CD14-positive monocyte (primary cell): ENCODE measurements around the gene ANKRD60. TPM values are rescaled to one million over a fixed set of nuclear protein-coding genes. Genes with fewer than 3 reads are reported as not detected.

ENCODE experiments used
- DNase-seq, 3 donors: peaks; one replicate each; pipeline ENCODE4 v3.0.0-alpha.2; 2011 to 2022
- H2AFZ ChIP-seq: 2 replicates; pipeline ENCODE4 v1.6.0; 2012; ENCODE audit warnings: mild to moderate bottlenecking, low read depth, low read length, inconsistent platforms; ENCODE audit not compliant: insufficient read depth, poor library complexity, severe bottlenecking
- H3K27ac ChIP-seq, 2 donors: 1 replicate in 1 of 2; 2 replicates in 1 of 2; pipeline ENCODE4 v1.5.1; 2012 to 2013; ENCODE audit warnings: low read length in 2 of 2, control low read depth in 1 of 2, inconsistent platforms in 1 of 2, low read depth in 1 of 2, mild to moderate bottlenecking in 1 of 2
- H3K27me3 ChIP-seq, 2 donors: one replicate each; pipeline versions ENCODE4 v1.6.0 to v1.6.1; 2011 to 2013; ENCODE audit warnings: low read length in 2 of 2; ENCODE audit not compliant: control insufficient read depth in 2 of 2, insufficient read depth in 2 of 2
- H3K36me3 ChIP-seq, 2 donors: replicated peaks in 1 of 2; 1 replicate in 1 of 2; 2 replicates in 1 of 2; pipeline versions ENCODE4 v1.5.1 to v1.6.1; 2012 to 2013; ENCODE audit warnings: low read length in 2 of 2, control low read depth in 1 of 2, inconsistent platforms in 1 of 2, mild to moderate bottlenecking in 1 of 2; ENCODE audit not compliant: insufficient read depth in 2 of 2, control insufficient read depth in 1 of 2
- H3K4me1 ChIP-seq, 2 donors: 1 replicate in 1 of 2; 2 replicates in 1 of 2; pipeline versions ENCODE4 v1.5.1 to v1.6.1; 2012 to 2013; ENCODE audit warnings: low read length in 2 of 2, control low read depth in 1 of 2, inconsistent platforms in 1 of 2, mild to moderate bottlenecking in 1 of 2, moderate library complexity in 1 of 2; ENCODE audit not compliant: insufficient read depth in 2 of 2, control insufficient read depth in 1 of 2
- H3K4me2 ChIP-seq: replicated peaks from 2 replicates; pipeline ENCODE3; 2012; ENCODE audit warnings: low read length, moderate library complexity, mild to moderate bottlenecking; ENCODE audit not compliant: poor library complexity, severe bottlenecking; ENCODE audit errors: extremely low read depth
- H3K4me3 ChIP-seq, 3 experiments: fragments of 200-600 bp in 1 of 3; sonication (generic) in 1 of 3; replicated peaks in 1 of 3; 1 replicate in 2 of 3; 2 replicates in 1 of 3; pipeline ENCODE4 v1.5.1; 2011 to 2013; ENCODE audit warnings: low read length in 3 of 3, mild to moderate bottlenecking in 3 of 3, control low read depth in 2 of 3, low read depth in 2 of 3, inconsistent platforms in 1 of 3, moderate library complexity in 1 of 3
- H3K79me2 ChIP-seq: 2 replicates; pipeline ENCODE4 v1.6.0; 2012; ENCODE audit warnings: mild to moderate bottlenecking, control low read depth, inconsistent platforms, low read length, moderate library complexity; ENCODE audit not compliant: insufficient read depth
- H3K9ac ChIP-seq: 2 replicates; pipeline ENCODE4 v1.6.0; 2017; ENCODE audit warnings: low read length, mild to moderate bottlenecking; ENCODE audit not compliant: insufficient read depth, poor library complexity, severe bottlenecking
- H3K9me3 ChIP-seq, 2 donors: replicated peaks in 1 of 2; 1 replicate in 1 of 2; 2 replicates in 1 of 2; pipeline versions ENCODE4 v1.5.1 to v1.6.1; 2012 to 2013; ENCODE audit warnings: low read length in 2 of 2, control low read depth in 1 of 2; ENCODE audit not compliant: control insufficient read depth in 1 of 2, insufficient read depth in 1 of 2
- H4K20me1 ChIP-seq: 2 replicates; pipeline ENCODE4 v1.6.0; 2012; ENCODE audit warnings: mild to moderate bottlenecking, low read length, control low read depth, moderate library complexity; ENCODE audit not compliant: insufficient read depth
- H3K27ac Mint-ChIP-seq, 7 donors: one replicate each; pipeline ENCODE4 v1.8.0; 2020; ENCODE audit warnings: mild to moderate bottlenecking in 7 of 7, mixed read lengths in 7 of 7, moderate library complexity in 6 of 7, inconsistent platforms in 2 of 7
- H3K27me3 Mint-ChIP-seq, 3 donors: one replicate each; pipeline ENCODE4 v1.8.0; 2021 to 2022; ENCODE audit warnings: low read depth in 3 of 3, mild to moderate bottlenecking in 3 of 3, mixed read lengths in 3 of 3, moderate library complexity in 3 of 3, inconsistent platforms in 1 of 3
- H3K36me3 Mint-ChIP-seq, 2 donors: one replicate each; pipeline ENCODE4 v1.8.0; 2020; ENCODE audit warnings: mixed read lengths in 2 of 2, inconsistent platforms in 1 of 2, mild to moderate bottlenecking in 1 of 2
- H3K4me1 Mint-ChIP-seq: one replicate; pipeline ENCODE4 v1.8.0; 2020; ENCODE audit warnings: mild to moderate bottlenecking, mixed read lengths
- H3K4me3 Mint-ChIP-seq, 2 donors: one replicate each; pipeline ENCODE4 v1.8.0; 2020; ENCODE audit warnings: mild to moderate bottlenecking in 2 of 2, mixed read lengths in 2 of 2, moderate library complexity in 1 of 2
- H3K9me3 Mint-ChIP-seq, 7 donors: one replicate each; pipeline ENCODE4 v1.8.0; 2020 to 2022; ENCODE audit warnings: mixed read lengths in 7 of 7, mild to moderate bottlenecking in 6 of 7, moderate library complexity in 6 of 7, inconsistent platforms in 2 of 7
- WGBS: methylation state at CpG from one replicate; pipeline ENCODE4 v1.1.5; 2013; ENCODE audit warnings: missing lambda C conversion rate; ENCODE audit not compliant: insufficient coverage; 5-methylcytosine and 5-hydroxymethylcytosine counted together
- intact Hi-C, 2 donors: fragments of 100-400 bp; cut with micrococcal nuclease; formaldehyde crosslinking; loops; one replicate each; pipeline versions ENCODE4 v1.15.0 to v1.15.1; 2023
- polyA plus RNA-seq, 3 donors: library from polyadenylated mRNA; depleted of rRNA in 1 of 3; unstranded in 2 of 3; stranded (reverse) in 1 of 3; fragments of 300-500 nt in 2 of 3; fragments of >200 nt in 1 of 3; fragmentation: Illumina TruSeq in 2 of 3; gene quantifications; 1 replicate in 2 of 3; 2 replicates in 1 of 3; pipeline ENCODE4 v1.2.3, GENCODE V29; 2012 to 2021
- TF ChIP-seq, protein P1 (sequence below): fragments of 200-600 bp; IDR thresholded peaks from one replicate; pipeline ENCODE4 v1.8.0; 2022; ENCODE audit warnings: antibody characterized with exemption, mild to moderate bottlenecking

The ANKRD60 gene
- polyA plus RNA-seq, 3 donors: not detected

DNA sequence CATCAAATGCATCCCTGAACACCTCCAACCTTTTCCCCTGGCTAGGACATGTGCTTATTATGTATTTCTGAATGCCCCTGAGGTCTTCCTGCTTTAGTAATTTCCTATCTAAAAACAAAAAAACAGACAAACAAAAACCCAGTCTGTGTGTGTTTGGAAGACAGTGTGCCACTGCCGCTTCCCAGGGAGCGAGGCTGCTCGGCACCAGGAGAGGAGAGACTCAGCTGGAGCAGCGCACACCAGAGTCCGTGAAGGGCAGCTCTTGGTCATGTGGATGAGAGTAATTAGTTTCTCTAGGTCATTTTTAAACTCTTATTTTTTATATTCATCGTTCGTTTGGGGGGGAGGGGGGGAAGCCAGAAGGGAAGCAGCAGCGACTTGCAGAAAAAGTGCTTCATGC, 10.0 kb upstream of the ANKRD60 start:
- no peak overlapping the region for H3K4me3 Mint-ChIP-seq
- H3K4me1 Mint-ChIP-seq: peaks cover 7% of the 10 kb centered on the region
- WGBS: no CpG with 5 or more reads among the region's 8 CpGs
- peaks cover 19 to 74% of the 10 kb centered on the region in 2 donors for H3K36me3 ChIP-seq
- peaks cover 0 to 10% (median 8%) of the 10 kb centered on the region in 3 donors for H3K27me3 Mint-ChIP-seq
- H3K9me3 Mint-ChIP-seq: no peaks in the 10 kb centered on the region
- H3K27ac ChIP-seq: no peak overlapping the region
- no peak overlapping the region for H3K27ac Mint-ChIP-seq
- H3K79me2 ChIP-seq: no peaks in the 10 kb centered on the region
- no peaks in the 10 kb centered on the region for H3K9me3 ChIP-seq
- H2AFZ ChIP-seq: no peak overlapping the region
- no peak for DNase-seq
- H3K27me3 ChIP-seq: peaks cover 0 to 4% of the 10 kb centered on the region in 2 donors
- no peak overlapping the region for H3K4me3 ChIP-seq
- intact Hi-C loops: loop anchor here (5.0 to 10.0 kb wide), 4 partner anchors 206 to 454 kb away; partner anchors contain the start of gene NPEPL1 (in 1 of the 2)
- peaks cover 58 to 61% of the 10 kb centered on the region in 2 donors for H3K36me3 Mint-ChIP-seq
- no peak overlapping the region for H3K9ac ChIP-seq
- H4K20me1 ChIP-seq: no peaks in the 10 kb centered on the region
- peaks cover 6 to 7% of the 10 kb centered on the region in 2 donors for H3K4me1 ChIP-seq
- H3K4me2 ChIP-seq: no peak overlapping the region
- TF ChIP-seq, protein P1, sequence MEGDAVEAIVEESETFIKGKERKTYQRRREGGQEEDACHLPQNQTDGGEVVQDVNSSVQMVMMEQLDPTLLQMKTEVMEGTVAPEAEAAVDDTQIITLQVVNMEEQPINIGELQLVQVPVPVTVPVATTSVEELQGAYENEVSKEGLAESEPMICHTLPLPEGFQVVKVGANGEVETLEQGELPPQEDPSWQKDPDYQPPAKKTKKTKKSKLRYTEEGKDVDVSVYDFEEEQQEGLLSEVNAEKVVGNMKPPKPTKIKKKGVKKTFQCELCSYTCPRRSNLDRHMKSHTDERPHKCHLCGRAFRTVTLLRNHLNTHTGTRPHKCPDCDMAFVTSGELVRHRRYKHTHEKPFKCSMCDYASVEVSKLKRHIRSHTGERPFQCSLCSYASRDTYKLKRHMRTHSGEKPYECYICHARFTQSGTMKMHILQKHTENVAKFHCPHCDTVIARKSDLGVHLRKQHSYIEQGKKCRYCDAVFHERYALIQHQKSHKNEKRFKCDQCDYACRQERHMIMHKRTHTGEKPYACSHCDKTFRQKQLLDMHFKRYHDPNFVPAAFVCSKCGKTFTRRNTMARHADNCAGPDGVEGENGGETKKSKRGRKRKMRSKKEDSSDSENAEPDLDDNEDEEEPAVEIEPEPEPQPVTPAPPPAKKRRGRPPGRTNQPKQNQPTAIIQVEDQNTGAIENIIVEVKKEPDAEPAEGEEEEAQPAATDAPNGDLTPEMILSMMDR: no peak

DNA sequence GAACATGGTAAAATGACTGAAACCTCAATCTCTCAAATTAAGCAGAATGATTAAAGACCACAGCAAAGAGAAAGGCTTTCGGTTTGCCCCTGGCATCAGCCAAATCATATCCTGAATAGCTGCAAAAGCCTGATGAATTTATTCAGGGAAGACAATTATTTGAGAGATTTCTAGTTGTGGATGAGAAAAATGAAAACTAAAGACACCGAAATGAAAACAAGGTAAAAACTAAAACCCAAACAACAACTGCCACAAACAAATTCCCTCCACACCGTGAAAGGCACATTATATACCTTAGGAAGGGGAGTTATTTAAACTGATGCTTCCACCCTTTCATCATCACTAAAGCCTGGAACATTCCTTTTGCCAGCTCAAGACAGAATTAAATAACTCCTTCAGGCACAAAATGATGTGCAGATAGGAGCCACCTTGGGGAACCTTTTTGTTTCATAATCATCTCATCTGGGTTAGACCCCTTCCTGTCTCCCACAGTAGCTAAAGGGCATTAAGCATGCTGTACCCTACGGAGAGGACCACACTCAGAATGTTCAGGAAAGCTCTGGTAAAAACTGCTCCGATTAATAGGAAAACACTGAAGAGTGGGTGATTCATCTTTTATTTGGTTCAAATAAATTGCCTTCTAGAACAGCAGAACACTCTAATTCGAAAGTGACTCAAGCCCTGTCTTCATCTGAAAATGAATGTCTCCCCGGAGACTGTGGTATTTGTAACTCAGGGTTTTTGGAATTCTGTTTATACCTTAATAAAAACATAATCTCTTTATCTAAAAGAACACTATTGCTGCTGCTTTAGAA, 9.1 kb upstream of the ANKRD60 start:
- no peaks in the 10 kb centered on the region for H3K79me2 ChIP-seq
- Mint-ChIP-seq H3K36me3 (peaks cover 53 to 59% of the 10 kb centered on the region in 2 donors), H3K9me3 (no peaks in the 10 kb centered on the region), H3K27me3 (peaks cover 0 to 10% (median 8%) of the 10 kb centered on the region in 3 donors), H3K27ac (no peak overlapping the region), H3K4me1 (peaks cover 7% of the 10 kb centered on the region), H3K4me3 (peak overlapping the region; percentile 92 to 93)
- H2AFZ ChIP-seq: peak overlapping the region; percentile 76
- WGBS: 83% methylated on average over 1 of the region's 7 CpGs
- intact Hi-C loops: loop anchor here (5.0 to 10.0 kb wide), 4 partner anchors 207 to 455 kb away; partner anchors contain the start of gene NPEPL1 (in 1 of the 2)
- H3K4me1 ChIP-seq: peaks cover 6 to 7% of the 10 kb centered on the region in 2 donors
- no peaks in the 10 kb centered on the region for H4K20me1 ChIP-seq
- no peak for DNase-seq
- no peak overlapping the region for H3K27ac ChIP-seq
- no peaks in the 10 kb centered on the region for H3K9me3 ChIP-seq
- peaks cover 10 to 74% of the 10 kb centered on the region in 2 donors for H3K36me3 ChIP-seq
- H3K4me3 ChIP-seq: peak overlapping the region in 1 of 3 experiments; percentile 85
- TF ChIP-seq, protein P1: peak; percentile 70
- H3K27me3 ChIP-seq: peaks cover 0 to 4% of the 10 kb centered on the region in 2 donors
- no peak overlapping the region for H3K9ac ChIP-seq
- peak overlapping the region; percentile 87 for H3K4me2 ChIP-seq
